Mononuclear cell (primary cell): ENCODE data around the gene MBD1. TPM values are rescaled to one million over a fixed set of nuclear protein-coding genes. Genes with fewer than 3 reads are reported as not detected.
"Not testable (repeated sequence)": the region's sequence is repeated elsewhere in the genome, so short reads cannot be mapped to it uniquely, and the experiment has no call there.

Experiments
- H3K27me3 ChIP-seq: 2 replicates; pipeline ENCODE4 v1.6.0; 2011; ENCODE audit warnings: low read length, control low read depth; ENCODE audit not compliant: insufficient read depth
- H3K4me1 ChIP-seq: 2 replicates; pipeline ENCODE4 v1.5.1; 2011; ENCODE audit warnings: mild to moderate bottlenecking, low read length, control low read depth; ENCODE audit not compliant: insufficient read depth
- H3K4me3 ChIP-seq: 2 replicates; pipeline ENCODE4 v1.5.1; 2011; ENCODE audit warnings: mild to moderate bottlenecking, low read length, moderate library complexity
- H3K9me3 ChIP-seq: 2 replicates; pipeline ENCODE4 v1.5.1; 2011; ENCODE audit warnings: low read depth, mild to moderate bottlenecking, control low read depth, low read length
- total RNA-seq: library from RNA; depleted of rRNA; stranded (reverse); fragments of >200 nt; gene quantifications from one replicate; pipeline ENCODE4 v1.2.3, GENCODE V29; 2012

MBD1 gene, protein sequence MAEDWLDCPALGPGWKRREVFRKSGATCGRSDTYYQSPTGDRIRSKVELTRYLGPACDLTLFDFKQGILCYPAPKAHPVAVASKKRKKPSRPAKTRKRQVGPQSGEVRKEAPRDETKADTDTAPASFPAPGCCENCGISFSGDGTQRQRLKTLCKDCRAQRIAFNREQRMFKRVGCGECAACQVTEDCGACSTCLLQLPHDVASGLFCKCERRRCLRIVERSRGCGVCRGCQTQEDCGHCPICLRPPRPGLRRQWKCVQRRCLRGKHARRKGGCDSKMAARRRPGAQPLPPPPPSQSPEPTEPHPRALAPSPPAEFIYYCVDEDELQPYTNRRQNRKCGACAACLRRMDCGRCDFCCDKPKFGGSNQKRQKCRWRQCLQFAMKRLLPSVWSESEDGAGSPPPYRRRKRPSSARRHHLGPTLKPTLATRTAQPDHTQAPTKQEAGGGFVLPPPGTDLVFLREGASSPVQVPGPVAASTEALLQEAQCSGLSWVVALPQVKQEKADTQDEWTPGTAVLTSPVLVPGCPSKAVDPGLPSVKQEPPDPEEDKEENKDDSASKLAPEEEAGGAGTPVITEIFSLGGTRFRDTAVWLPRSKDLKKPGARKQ
- 41.6 TPM for total RNA-seq

DNA sequence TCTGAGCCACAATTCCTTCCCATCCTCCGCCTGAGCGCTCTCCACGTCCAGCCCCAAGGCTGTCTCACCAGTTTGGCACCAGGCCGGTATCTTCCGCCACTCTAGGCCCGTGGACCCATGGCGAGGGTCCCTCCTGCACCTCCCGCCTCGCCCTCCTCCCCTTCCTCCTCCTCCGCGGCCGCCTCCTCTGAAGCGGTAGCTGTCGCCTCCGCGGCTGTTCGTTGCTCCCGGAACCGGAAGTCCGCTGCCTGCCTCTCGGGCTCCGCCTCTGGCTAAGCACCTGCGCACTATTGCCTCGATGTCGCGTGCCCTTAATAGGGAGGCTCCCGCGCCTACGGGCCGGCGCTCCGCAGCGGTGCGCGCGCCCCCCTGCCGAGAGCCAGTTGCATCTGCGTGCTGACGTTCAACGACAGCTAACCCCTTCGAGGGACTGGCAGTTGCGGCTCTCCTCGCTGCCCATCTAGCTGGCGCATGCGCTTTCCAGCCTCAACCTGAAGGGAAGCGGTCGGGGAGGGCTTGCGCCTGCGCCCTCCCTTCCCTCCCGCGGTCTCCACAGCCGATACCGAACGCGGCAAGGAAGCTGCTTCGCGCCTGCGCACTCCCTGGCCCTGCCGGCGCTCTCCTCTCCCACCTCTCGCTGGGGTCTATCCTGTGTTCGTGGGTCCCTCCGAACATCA lies at the start of gene MBD1:
MBD1 (minus strand) TSS at position 229 of the 677 bp plus-strand sequence. CDS start 1,531 bp downstream, outside the sequence.
- H3K27me3 ChIP-seq: no peaks in the 10 kb centered on the region
- H3K9me3 ChIP-seq: no peaks in the 10 kb centered on the region
- H3K4me3 ChIP-seq: peak within 1 kb of the TSS; percentile 97
- H3K4me1 ChIP-seq: peaks cover 28% of the 10 kb centered on the region

DNA sequence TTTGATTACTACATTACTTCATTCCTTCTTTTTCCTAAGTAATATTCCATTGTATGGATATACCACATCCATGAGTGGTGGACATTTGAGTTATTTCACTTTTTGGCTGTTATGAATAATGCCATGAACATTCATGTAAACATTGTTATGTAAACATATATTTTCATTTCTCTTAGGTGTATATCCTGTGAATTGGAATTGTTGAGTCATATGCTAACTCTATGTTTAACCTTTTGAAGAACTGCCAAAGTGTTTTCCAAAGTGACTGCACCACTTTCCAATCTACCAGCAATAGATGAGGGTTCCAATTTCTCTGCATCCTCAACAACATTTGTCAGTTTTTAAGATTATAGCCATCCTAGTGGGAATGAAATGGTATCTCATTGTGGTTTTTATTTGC lies 48.9 kb upstream of the MBD1 start:
- Histone ChIP-seq H3K27me3 (peaks cover 3% of the 10 kb centered on the region), H3K9me3 (no peaks in the 10 kb centered on the region), H3K4me3 (no peak overlapping the region)

DNA sequence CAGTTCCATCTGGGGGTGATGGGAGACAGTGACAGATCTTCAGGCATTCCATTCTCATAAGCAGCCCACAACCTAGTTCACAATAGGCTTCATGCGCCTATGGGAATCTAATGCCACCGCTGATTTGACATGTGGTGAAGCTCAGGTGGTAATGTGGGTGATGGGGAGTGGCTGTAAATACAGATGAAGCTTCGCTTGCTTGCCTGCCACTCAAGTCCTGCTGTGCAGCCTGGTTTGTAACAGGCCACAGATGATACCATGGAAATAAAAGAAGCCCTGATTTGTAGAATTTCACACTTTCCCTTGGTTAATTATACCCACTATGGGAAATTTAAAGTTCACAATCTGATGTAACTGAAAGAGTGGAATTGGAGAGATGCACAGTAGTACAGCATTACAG lies 46.7 kb upstream of the MBD1 start:
- no peaks in the 10 kb centered on the region for H3K4me1 ChIP-seq
- peaks cover 3% of the 10 kb centered on the region for H3K27me3 ChIP-seq
- H3K4me3 ChIP-seq: no peak overlapping the region
- no peaks in the 10 kb centered on the region for H3K9me3 ChIP-seq

More for the DNA sequence above, 48.9 kb upstream of the MBD1 start:
- peaks cover 10% of the 10 kb centered on the region for H3K4me1 ChIP-seq

DNA sequence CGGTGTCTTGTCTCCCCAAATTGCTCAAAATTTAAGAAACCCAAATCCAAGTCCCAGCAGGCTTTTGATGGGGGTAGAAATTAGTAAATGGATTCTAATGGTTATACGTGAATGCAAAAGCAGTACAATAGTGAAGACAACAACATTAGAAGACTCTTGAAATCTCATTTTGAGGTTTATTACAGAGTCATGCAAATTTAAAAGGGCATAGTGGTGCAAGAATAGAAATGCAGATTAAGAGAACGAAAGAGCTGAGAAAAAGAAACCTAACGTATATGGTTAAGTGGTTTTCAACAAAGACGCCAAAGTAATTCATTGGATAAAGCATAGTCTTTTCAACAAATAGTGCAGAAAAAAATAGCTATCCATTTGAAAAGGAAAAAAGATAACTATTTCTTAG lies 39.4 kb upstream of the MBD1 start:
- peaks cover 3% of the 10 kb centered on the region for H3K27me3 ChIP-seq
- H3K4me1 ChIP-seq: no peaks in the 10 kb centered on the region
- H3K9me3 ChIP-seq: no peaks in the 10 kb centered on the region
- no peak overlapping the region for H3K4me3 ChIP-seq

DNA sequence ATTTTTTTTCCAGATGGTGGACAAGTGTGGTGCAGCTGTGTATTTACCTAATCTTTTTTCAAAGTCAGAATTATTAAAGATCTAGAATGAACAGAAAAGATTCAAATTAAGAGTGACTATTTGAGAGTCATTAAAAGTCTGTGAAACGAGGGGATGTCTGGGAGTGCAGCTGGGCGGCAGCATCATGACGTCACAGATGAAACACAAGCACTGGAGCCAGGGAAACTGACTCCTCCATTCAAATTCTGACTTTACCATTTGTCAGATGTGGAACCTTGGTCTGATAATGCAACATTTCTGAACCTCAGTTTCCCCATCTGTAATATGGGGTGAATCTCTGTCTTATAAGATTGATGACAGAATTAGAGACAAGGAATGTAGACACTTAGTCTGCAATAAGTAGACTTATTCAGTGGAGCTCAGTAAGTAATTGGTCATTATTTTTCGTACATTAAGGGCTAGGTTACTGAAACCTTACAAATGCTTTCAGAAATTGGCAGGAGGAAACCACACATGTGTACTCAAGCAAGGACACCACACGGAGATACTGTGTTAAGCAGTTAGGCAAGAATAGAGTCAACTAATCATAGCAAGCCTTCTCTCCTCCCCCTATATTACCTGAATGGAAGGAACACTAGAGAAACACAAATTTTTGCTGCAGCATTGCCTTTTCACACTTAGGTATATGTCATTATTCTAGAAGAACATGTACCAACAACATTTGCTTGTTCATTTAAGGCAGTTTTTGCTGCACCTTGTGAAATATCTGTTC lies 34.0 kb upstream of the MBD1 start:
- peaks cover 19% of the 10 kb centered on the region for H3K4me1 ChIP-seq
- peaks cover 8% of the 10 kb centered on the region for H3K27me3 ChIP-seq
- no peak overlapping the region for H3K4me3 ChIP-seq

DNA sequence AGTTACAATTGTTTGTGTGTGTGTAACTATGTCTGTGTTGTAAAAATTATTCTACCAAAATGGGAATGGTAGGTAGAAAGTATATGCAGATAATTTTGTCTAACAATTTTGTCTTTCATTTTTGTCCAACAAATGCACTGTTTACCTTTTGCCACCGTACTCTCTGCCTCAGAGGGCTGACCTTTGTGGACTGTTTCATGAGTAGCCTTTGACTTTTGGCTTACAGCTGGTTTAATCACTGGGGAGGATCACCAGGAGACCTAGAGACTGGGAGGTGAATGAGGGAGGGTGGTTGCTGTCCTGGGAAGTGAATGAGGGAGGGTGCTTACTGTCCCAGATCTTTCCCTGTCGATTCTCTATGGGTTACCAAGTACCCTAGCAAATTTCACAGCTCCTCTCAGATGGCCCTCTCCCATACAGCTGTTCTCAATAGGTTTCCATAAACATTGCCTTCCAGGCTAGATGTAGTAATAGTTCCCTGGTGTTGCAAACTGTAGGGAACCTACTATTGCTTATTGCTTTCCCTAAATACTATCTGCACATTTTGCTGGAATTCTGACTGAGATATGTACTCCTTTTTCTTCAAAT lies 32.6 kb upstream of the MBD1 start:
- Histone ChIP-seq H3K4me3 (no peak overlapping the region), H3K27me3 (peaks cover 6% of the 10 kb centered on the region), H3K9me3 (no peaks in the 10 kb centered on the region), H3K4me1 (peaks cover 20% of the 10 kb centered on the region)

More for the DNA sequence above, 34.0 kb upstream of the MBD1 start:
- no peaks in the 10 kb centered on the region for H3K9me3 ChIP-seq

DNA sequence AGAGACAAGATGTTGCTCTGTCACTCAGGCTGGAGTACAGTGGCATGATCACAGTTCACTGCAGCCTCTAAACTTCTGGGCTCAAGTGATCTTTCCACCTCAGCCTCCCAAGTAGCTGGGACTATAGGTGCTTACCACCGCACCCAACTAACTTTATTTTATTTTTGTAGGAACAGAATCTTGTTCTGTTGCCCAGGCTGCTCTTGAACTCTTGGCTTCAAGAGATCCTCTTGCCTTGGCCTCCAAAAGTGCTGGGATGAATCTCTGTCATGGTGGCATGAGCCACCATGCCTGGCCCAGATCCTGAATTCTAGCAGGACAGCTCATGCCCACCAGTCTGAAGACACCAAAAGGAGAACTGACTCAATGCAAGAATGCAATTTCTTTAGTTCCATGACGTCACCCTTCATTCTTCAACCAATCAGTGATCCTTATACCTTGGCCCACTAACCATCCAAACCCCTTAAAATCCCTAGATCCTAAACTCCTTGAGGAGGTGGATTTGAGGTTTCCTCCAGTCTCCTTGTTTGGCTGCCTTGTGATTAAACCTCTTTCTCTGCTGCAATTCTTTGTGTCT lies 31.8 kb upstream of the MBD1 start:
- Histone ChIP-seq H3K9me3 (no peaks in the 10 kb centered on the region), H3K4me1 (peaks cover 29% of the 10 kb centered on the region), H3K4me3 (no peak overlapping the region)

DNA sequence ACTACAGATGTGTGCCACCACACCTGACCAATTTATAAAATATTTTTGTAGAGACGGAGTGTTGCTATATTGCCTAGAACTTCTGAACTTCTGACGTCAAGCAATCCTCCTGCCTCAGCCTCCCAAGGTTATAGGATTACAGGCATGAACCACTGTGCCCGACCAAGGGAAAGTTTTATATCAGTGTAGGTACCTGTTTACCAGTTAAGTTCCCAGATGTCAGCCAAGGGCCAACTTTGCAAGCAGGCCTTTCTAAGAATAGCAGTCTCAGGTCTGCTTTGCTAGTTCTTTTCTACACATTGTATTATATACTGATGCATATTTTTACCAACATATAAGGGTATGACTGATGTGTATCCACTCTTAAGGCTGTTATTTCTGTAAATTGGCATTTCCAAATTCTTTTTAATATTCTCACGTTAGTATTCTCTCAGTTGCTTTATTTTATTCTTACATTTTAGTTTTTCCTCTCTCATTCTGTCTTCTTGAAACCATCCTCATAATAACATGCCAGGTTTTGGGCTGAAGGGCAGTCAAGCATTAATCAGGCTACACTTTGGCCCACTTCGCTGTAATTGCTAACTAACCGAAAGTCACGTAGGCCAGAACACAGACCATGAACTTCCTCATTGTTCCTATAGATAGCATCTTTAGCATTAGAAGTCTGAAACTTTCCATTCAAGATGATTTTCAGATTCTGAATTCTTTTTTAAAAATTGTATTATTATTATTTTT lies 31.1 kb upstream of the MBD1 start:
- Histone ChIP-seq H3K9me3 (no peaks in the 10 kb centered on the region), H3K27me3 (peaks cover 6% of the 10 kb centered on the region), H3K4me1 (peaks cover 35% of the 10 kb centered on the region), H3K4me3 (no peak overlapping the region)

More for the DNA sequence above, 31.8 kb upstream of the MBD1 start:
- peaks cover 6% of the 10 kb centered on the region for H3K27me3 ChIP-seq

DNA sequence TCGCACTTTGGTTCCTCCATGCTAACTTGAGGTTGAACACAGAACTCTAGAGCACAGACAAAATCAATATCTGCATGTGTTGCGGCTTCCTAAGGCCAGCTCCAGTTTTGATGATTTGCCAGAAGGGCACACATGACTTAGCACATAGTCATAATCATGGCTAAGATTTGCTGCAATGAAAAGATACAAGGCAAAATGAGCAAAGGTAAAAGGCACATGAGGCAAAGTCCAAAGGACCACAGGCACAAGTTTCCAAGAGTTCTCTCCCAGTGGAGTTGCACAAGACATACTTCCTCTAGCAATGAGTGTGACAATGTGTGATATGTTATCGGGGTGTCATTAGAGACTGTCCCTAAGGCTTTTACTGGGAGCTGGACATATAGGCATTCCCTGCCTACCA lies 30.3 kb upstream of the MBD1 start:
- H3K4me3 ChIP-seq: no peak overlapping the region
- no peaks in the 10 kb centered on the region for H3K9me3 ChIP-seq
- peaks cover 6% of the 10 kb centered on the region for H3K27me3 ChIP-seq
- H3K4me1 ChIP-seq: peaks cover 43% of the 10 kb centered on the region

DNA sequence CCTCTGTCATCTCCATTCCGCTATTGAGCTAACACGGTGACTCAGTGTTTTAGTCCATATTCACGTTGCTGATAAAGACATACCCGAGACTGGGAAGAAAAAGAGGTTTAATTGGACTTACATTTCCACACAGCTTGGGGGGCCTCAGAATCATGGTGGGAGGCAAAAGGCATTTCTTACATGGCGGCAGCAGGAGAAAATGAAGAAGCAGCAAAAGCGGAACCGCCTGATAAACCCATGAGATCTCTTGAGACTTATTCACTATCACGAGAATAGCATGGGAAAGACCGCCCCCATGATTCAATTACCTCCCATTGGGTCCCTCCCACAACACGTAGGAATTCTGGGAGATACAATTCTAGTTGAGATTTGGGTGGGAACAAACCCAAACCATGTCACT lies 28.8 kb upstream of the MBD1 start:
- Histone ChIP-seq H3K4me3 (no peak overlapping the region), H3K9me3 (peaks cover 2% of the 10 kb centered on the region), H3K27me3 (peaks cover 5% of the 10 kb centered on the region), H3K4me1 (peaks cover 43% of the 10 kb centered on the region)

DNA sequence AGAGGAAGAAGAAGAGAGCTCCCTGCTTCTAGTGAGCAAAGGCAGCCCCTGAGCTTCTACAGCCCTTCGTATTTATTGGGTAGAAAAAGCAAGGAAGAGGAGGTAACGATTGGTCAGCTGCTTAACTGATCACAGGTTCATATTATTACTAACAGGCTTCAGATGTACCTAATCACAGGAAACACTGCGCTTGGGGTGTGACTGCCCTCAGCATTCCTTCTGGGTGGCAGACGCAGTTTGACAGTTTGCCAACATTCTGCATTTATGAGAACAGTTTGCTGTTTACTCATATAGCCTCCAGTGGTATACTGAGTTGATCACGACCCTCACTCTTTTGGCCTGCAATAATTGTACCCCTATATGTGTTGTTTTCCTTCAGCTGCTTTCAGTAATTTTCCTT lies 27.5 kb upstream of the MBD1 start:
- not testable (repeated sequence) for H3K4me3 ChIP-seq, H3K9me3 ChIP-seq, H3K27me3 ChIP-seq
- H3K4me1 ChIP-seq: peaks cover 40% of the 10 kb centered on the region

DNA sequence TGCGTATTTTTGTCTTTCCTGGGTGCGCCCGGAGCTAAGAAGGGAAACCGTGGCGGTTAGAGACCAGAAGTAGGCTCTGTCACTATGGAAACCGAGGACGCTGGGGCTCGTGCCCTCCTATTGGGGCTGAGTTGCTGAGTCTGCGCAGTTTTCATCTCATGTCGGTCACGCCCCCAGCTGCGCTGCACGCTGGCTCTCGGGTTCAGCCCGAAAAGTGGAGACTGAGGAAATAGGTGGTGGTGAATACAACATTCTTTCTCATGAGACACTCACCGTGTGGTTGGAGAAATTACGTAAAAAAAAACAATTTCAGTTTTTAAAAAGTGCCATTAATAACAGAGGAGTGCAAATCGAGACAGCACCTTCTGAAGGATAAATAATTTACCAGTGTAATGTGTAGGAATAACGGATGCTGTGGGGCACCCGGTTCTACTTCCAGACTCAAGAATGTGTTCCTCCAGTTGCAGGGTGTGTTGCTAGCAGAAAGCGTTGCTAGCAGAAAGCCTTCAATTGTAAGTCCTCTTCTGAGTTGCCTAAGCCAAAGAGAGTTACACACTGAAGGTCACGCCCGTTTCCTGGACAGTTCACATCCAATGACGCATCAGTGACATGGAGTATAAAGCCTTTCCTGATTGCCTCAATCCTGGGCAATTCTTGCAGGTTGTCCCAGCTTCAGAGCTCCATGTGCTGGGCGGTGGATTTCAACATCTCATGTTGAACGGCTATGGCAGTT lies 26.6 kb upstream of the MBD1 start:
- Histone ChIP-seq H3K4me3 (peak overlapping the region; percentile 33), H3K27me3 (peaks cover 9% of the 10 kb centered on the region), H3K4me1 (peaks cover 35% of the 10 kb centered on the region), H3K9me3 (peaks cover 5% of the 10 kb centered on the region)

DNA sequence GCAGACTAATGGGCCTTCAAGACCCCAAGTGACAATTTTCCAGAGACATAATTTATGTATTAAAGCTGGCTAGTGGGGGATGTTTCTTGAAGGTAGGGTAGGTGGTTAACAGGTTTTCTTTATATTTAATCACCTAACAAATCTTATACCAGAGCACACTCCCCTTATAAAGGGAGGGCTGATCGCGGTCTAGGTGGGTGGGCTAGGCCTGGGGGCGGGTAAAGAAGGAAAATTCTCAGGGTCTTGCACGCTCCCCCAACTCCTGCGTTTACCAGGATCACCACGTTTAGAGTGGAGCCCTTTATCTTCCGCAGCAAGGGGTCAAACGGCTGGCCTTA lies 26.0 kb upstream of the MBD1 start:
- H3K4me3 ChIP-seq: peak overlapping the region; percentile 33
- H3K27me3 ChIP-seq: peaks cover 9% of the 10 kb centered on the region
- peaks cover 5% of the 10 kb centered on the region for H3K9me3 ChIP-seq
- H3K4me1 ChIP-seq: peaks cover 33% of the 10 kb centered on the region
